Dedifferentiated amniotic fluid mesenchymal stem cell (primary cell): ENCODE results near the gene MYO1D.

Experiments used
- DNase-seq: peaks from one replicate; pipeline ENCODE4 v3.0.0-alpha.2; 2016; ENCODE audit errors: extremely low spot score

MYO1D gene

GRCh38 chr17:32819035-32819434, 57.9 kb downstream of the MYO1D start:
- no peak for DNase-seq

- DNase-seq: no peak
Measured at GRCh38 chr17:32815460-32815859, 61.5 kb downstream of the MYO1D start.

- no peak for DNase-seq
Measured at GRCh38 chr17:32814836-32815235, 62.1 kb downstream of the MYO1D start.

- DNase-seq: no peak
Measured at GRCh38 chr17:32813021-32813420, 63.9 kb downstream of the MYO1D start.

GRCh38 chr17:32810690-32811089, 66.2 kb downstream of the MYO1D start:
- no peak for DNase-seq

- DNase-seq: no peak
Measured at GRCh38 chr17:32807577-32807976, 69.3 kb downstream of the MYO1D start.

- no peak for DNase-seq
Measured at GRCh38 chr17:32806646-32807045, 70.3 kb downstream of the MYO1D start.

GRCh38 chr17:32805029-32805976, 71.6 kb downstream of the MYO1D start:
- DNase-seq: no peak

- no peak for DNase-seq
Measured at GRCh38 chr17:32803544-32803943, 73.4 kb downstream of the MYO1D start.

GRCh38 chr17:32802306-32802705, 74.6 kb downstream of the MYO1D start:
- DNase-seq: no peak

- no peak for DNase-seq
Measured at GRCh38 chr17:32801641-32802040, 75.3 kb downstream of the MYO1D start.

GRCh38 chr17:32801193-32801592, 75.7 kb downstream of the MYO1D start:
- DNase-seq: no peak

- no peak for DNase-seq
Measured at GRCh38 chr17:32798938-32799337, 78.0 kb downstream of the MYO1D start.

GRCh38 chr17:32795339-32795979, 81.5 kb downstream of the MYO1D start:
- no peak for DNase-seq

- DNase-seq: no peak
Measured at GRCh38 chr17:32794533-32795246, 82.2 kb downstream of the MYO1D start.

- DNase-seq: no peak
Measured at GRCh38 chr17:32793841-32794240, 83.1 kb downstream of the MYO1D start.

- no peak for DNase-seq
Measured at GRCh38 chr17:32792207-32792606, 84.7 kb downstream of the MYO1D start.

GRCh38 chr17:32786169-32786568, 90.8 kb downstream of the MYO1D start:
- no peak for DNase-seq

GRCh38 chr17:32784113-32784512, 92.8 kb downstream of the MYO1D start:
- no peak for DNase-seq

GRCh38 chr17:32783602-32784001, 93.3 kb downstream of the MYO1D start:
- DNase-seq: peak; percentile 65

GRCh38 chr17:32780721-32781120, 96.2 kb downstream of the MYO1D start:
- DNase-seq: no peak

- no peak for DNase-seq
Measured at GRCh38 chr17:32777922-32778321, 99.0 kb downstream of the MYO1D start.
